HEK293 (cell line): ENCODE results near the gene CHD2.
A peak's percentile ranks its signal among the peaks of the same experiment; 100 is the strongest.

ENCODE experiments used
- CTCF ChIA-PET: fragments of 350-600 bp; formaldehyde crosslinking; extraction: SDS; loops from one replicate; lab custom pipeline; 2021; ENCODE audit warnings: antibody characterized with exemption; lab: Yijun Ruan, JAX
- POLR2A ChIA-PET: fragments of 300-600 bp; formaldehyde crosslinking; extraction: SDS; loops from one replicate; lab custom pipeline; 2020; ENCODE audit warnings: antibody characterized with exemption, inconsistent platforms; lab: Yijun Ruan, JAX
- H3K27ac ChIP-seq: fragments of 200-500 bp; sonication (Bioruptor generic); 2 replicates; pipeline ENCODE4 v1.5.1; 2014; ENCODE audit warnings: low read depth, low read length, control low read depth, inconsistent platforms; ENCODE audit errors: extremely low read depth
- H3K36me3 ChIP-seq, 2 experiments: fragments of 200-500 bp in 1 of 2; sonication (Bioruptor generic) in 1 of 2; 1 replicate in 1 of 2; 2 replicates in 1 of 2; pipeline ENCODE4 v1.5.1; 2014 to 2017; ENCODE audit warnings: inconsistent platforms in 2 of 2, low read length in 2 of 2; ENCODE audit not compliant: control insufficient read depth in 2 of 2, insufficient read depth in 1 of 2
- H3K4me1 ChIP-seq: fragments of 200-500 bp; sonication (Bioruptor generic); 2 replicates; pipeline ENCODE4 v1.5.1; 2014; ENCODE audit warnings: mild to moderate bottlenecking, low read length, inconsistent platforms; ENCODE audit not compliant: control insufficient read depth, insufficient read depth
- H3K4me3 ChIP-seq: 2 replicates; pipeline ENCODE4 v1.5.1; 2011; ENCODE audit warnings: low read depth, mild to moderate bottlenecking, control low read depth, low read length, moderate library complexity
- H3K9me3 ChIP-seq: fragments of 200-500 bp; sonication (Bioruptor generic); 2 replicates; pipeline ENCODE4 v1.5.1; 2014; ENCODE audit warnings: low read depth, low read length, inconsistent platforms; ENCODE audit not compliant: control insufficient read depth, insufficient read depth
- BCL6B ChIP-seq: fragments of 450-650 bp; formaldehyde crosslinking; IDR thresholded peaks from 2 replicates; pipeline ENCODE4 v1.5.1; 2017; ENCODE audit warnings: missing biosample characterization, missing genetic modification characterization
- EGR2 ChIP-seq: fragments of 450-650 bp; formaldehyde crosslinking; IDR thresholded peaks from 2 replicates; pipeline ENCODE4 v1.5.1; 2016; ENCODE audit warnings: low read depth, missing biosample characterization, missing genetic modification characterization
- FEZF1 ChIP-seq: fragments of 450-650 bp; formaldehyde crosslinking; IDR thresholded peaks from 2 replicates; pipeline ENCODE4 v1.5.1; 2016; ENCODE audit warnings: missing biosample characterization, missing genetic modification characterization
- GLIS1 ChIP-seq: fragments of 450-650 bp; formaldehyde crosslinking; IDR thresholded peaks from 2 replicates; pipeline ENCODE4 v1.5.1; 2016; ENCODE audit warnings: missing biosample characterization, missing genetic modification characterization
- IKZF3 ChIP-seq: fragments of 450-650 bp; IDR thresholded peaks from 2 replicates; pipeline ENCODE4 v1.5.0; 2018; ENCODE audit warnings: missing biosample characterization, mild to moderate bottlenecking, missing genetic modification characterization, moderate library complexity
- KLF10 ChIP-seq: fragments of 450-650 bp; IDR thresholded peaks from 2 replicates; pipeline ENCODE4 v1.5.1; 2018; ENCODE audit warnings: missing biosample characterization, mild to moderate bottlenecking, missing genetic modification characterization
- KLF17 ChIP-seq: fragments of 450-650 bp; formaldehyde crosslinking; IDR thresholded peaks from 2 replicates; pipeline ENCODE4 v1.5.1; 2016; ENCODE audit warnings: missing biosample characterization, missing genetic modification characterization
- MYNN ChIP-seq: fragments of 450-650 bp; formaldehyde crosslinking; IDR thresholded peaks from 2 replicates; pipeline ENCODE4 v1.5.1; 2016; ENCODE audit warnings: missing biosample characterization, missing genetic modification characterization, borderline replicate concordance
- PRDM1 ChIP-seq: fragments of 450-650 bp; formaldehyde crosslinking; IDR thresholded peaks from 2 replicates; pipeline ENCODE4; 2016; ENCODE audit warnings: missing biosample characterization, missing genetic modification characterization
- ZBTB17 ChIP-seq: fragments of 450-650 bp; formaldehyde crosslinking; IDR thresholded peaks from 2 replicates; pipeline ENCODE4 v1.5.1; 2016; ENCODE audit warnings: missing biosample characterization, missing genetic modification characterization
- ZBTB20 ChIP-seq: fragments of 450-650 bp; formaldehyde crosslinking; IDR thresholded peaks from 2 replicates; pipeline ENCODE4 v1.5.1; 2016; ENCODE audit warnings: missing biosample characterization, missing genetic modification characterization
- ZFHX2 ChIP-seq: fragments of 450-650 bp; formaldehyde crosslinking; conservative IDR thresholded peaks from 2 replicates; pipeline ENCODE4 v1.5.1; 2016; ENCODE audit warnings: missing biosample characterization, missing genetic modification characterization
- ZNF121 ChIP-seq: fragments of 450-650 bp; formaldehyde crosslinking; IDR thresholded peaks from 2 replicates; pipeline ENCODE4 v1.5.1; 2016; ENCODE audit warnings: missing biosample characterization, missing genetic modification characterization
- ZNF214 ChIP-seq: fragments of 450-650 bp; formaldehyde crosslinking; IDR thresholded peaks from 2 replicates; pipeline ENCODE4 v1.5.1; 2017; ENCODE audit warnings: missing biosample characterization, mild to moderate bottlenecking, missing genetic modification characterization, borderline replicate concordance
- ZNF362 ChIP-seq: fragments of 450-650 bp; formaldehyde crosslinking; IDR thresholded peaks from 2 replicates; pipeline ENCODE4 v1.5.1; 2016; ENCODE audit warnings: missing biosample characterization, missing genetic modification characterization
- ZNF366 ChIP-seq: fragments of 450-650 bp; formaldehyde crosslinking; conservative IDR thresholded peaks from 2 replicates; pipeline ENCODE4 v1.5.1; 2016; ENCODE audit warnings: missing biosample characterization, missing genetic modification characterization
- ZNF433 ChIP-seq: fragments of 450-650 bp; formaldehyde crosslinking; IDR thresholded peaks from 2 replicates; pipeline ENCODE4 v1.5.1; 2016; ENCODE audit warnings: missing biosample characterization, missing genetic modification characterization, low read depth
- ZNF449 ChIP-seq: fragments of 450-650 bp; formaldehyde crosslinking; IDR thresholded peaks from 2 replicates; pipeline ENCODE4 v1.5.1; 2017; ENCODE audit warnings: missing biosample characterization, mild to moderate bottlenecking, missing genetic modification characterization, moderate library complexity
- ZNF558 ChIP-seq: fragments of 450-650 bp; formaldehyde crosslinking; IDR thresholded peaks from 2 replicates; pipeline ENCODE4 v1.5.1; 2016; ENCODE audit warnings: missing biosample characterization, missing genetic modification characterization
- ZNF596 ChIP-seq: fragments of 450-650 bp; IDR thresholded peaks from 2 replicates; pipeline ENCODE4 v1.5.0; 2018; ENCODE audit warnings: missing biosample characterization, mild to moderate bottlenecking, missing genetic modification characterization, moderate library complexity
- ZNF692 ChIP-seq: fragments of 450-650 bp; formaldehyde crosslinking; IDR thresholded peaks from 2 replicates; pipeline ENCODE4 v1.5.1; 2016; ENCODE audit warnings: missing biosample characterization, missing genetic modification characterization
- ZNF747 ChIP-seq: fragments of 450-650 bp; formaldehyde crosslinking; IDR thresholded peaks from 2 replicates; pipeline ENCODE4 v1.5.1; 2016; ENCODE audit warnings: missing biosample characterization, missing genetic modification characterization
- ZSCAN16 ChIP-seq: fragments of 450-650 bp; formaldehyde crosslinking; IDR thresholded peaks from 2 replicates; pipeline ENCODE4 v1.5.1; 2016; ENCODE audit warnings: missing biosample characterization, missing genetic modification characterization
- ZSCAN30 ChIP-seq: fragments of 450-650 bp; IDR thresholded peaks from 2 replicates; pipeline ENCODE4 v1.5.1; 2018; ENCODE audit warnings: missing biosample characterization, mild to moderate bottlenecking, missing genetic modification characterization, moderate library complexity
- TF ChIP-seq, protein P1 (sequence below): fragments of 450-650 bp; formaldehyde crosslinking; IDR thresholded peaks from 2 replicates; pipeline ENCODE4 v1.5.1; 2017; ENCODE audit warnings: missing biosample characterization, missing genetic modification characterization

The CHD2 gene

DNA sequence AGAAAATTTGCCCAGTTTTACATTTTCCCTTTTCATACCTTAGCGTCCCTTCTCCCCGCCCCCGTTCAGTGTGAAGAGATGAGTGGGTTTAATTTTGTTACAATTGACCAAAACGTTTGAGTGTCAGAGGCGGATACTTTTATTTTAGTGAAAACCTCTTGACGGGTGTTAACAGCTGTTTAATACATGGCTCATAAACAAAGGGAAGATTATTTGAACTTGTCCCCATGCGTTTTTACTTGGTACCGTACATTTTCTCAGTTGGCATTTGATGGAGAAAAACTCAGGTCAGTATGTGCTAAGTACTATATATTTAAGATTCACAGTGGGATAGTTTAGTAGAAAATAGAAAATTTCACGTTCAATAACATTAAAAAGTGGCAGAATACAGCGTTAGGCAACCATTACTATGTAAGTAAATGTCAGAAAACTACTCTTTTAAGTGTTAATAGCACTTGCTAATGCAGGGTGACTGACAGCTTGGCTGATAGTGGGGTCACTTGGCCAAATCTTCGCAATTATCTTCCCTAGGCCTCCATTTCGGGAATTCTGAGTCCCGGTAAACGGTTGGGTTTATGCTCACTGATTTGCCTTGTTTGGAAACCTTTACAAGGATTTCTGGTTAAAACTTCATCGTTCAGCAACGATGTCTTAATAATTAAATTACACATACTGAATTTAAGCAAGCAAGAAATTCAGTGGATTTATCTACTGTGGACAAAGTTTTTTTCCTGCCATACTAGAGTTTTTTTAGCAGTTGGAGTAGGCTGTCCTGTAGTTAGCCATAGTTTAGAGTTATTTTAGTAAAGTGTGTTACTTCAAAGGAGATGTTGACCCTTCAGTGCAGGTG is 4.8 kb downstream of the CHD2 start:
- TF ChIP-seq BCL6B (tag by site-specific recombination) (no peak), ZFHX2 (tag by site-specific recombination) (peak; percentile 48; the same call in 1 of the 2 replicates), GLIS1 (tag by site-specific recombination) (no peak), EGR2 (peak; percentile 12; the same call in 1 of the 2 replicates), KLF10 (tag by site-specific recombination) (peak; percentile 16; the same call in 1 of the 2 replicates), PRDM1 (tag by site-specific recombination) (0 out of 2 replicates have a peak, but pooled peaks have one; percentile 5), ZNF121 (tag by site-specific recombination) (no peak), ZNF449 (tag by site-specific recombination) (0 out of 2 replicates have a peak, but pooled peaks have one; percentile 7), ZSCAN16 (tag by site-specific recombination) (no peak), IKZF3 (tag by site-specific recombination) (0 out of 2 replicates have a peak, but pooled peaks have one; percentile 7), MYNN (tag by site-specific recombination) (peak; percentile 45; the same call in 1 of the 2 replicates), ZBTB20 (tag by site-specific recombination) (peak; percentile 43; the same call in 1 of the 2 replicates), ZNF362 (tag by site-specific recombination) (peak; percentile 68; the same call in 1 of the 2 replicates), ZNF214 (peak; percentile 10; the same call in 1 of the 2 replicates)
- TF ChIP-seq, protein P1, sequence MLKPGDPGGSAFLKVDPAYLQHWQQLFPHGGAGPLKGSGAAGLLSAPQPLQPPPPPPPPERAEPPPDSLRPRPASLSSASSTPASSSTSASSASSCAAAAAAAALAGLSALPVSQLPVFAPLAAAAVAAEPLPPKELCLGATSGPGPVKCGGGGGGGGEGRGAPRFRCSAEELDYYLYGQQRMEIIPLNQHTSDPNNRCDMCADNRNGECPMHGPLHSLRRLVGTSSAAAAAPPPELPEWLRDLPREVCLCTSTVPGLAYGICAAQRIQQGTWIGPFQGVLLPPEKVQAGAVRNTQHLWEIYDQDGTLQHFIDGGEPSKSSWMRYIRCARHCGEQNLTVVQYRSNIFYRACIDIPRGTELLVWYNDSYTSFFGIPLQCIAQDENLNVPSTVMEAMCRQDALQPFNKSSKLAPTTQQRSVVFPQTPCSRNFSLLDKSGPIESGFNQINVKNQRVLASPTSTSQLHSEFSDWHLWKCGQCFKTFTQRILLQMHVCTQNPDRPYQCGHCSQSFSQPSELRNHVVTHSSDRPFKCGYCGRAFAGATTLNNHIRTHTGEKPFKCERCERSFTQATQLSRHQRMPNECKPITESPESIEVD = peak; percentile 95
- no peaks in the 10 kb centered on the region for H3K9me3 ChIP-seq
- H3K36me3 ChIP-seq = peaks cover 7 to 13% of the 10 kb centered on the region in 2 experiments
- ChIA-PET CTCF (interaction anchor here (0.5 to 7.5 kb wide), 5 partner anchors 11 to 727 kb away, joined by 3 to 65 read pairs (median 7); no protein-coding TSS in a partner anchor), POLR2A (interaction anchor here (1.6 to 6.6 kb wide), 4 partner anchors 12 to 95 kb away, joined by 5 to 226 read pairs (median 72); no protein-coding TSS in a partner anchor)
- H3K27ac ChIP-seq = peak overlapping the region; percentile 73
- peak overlapping the region; percentile 33 for H3K4me3 ChIP-seq
- peaks cover 52% of the 10 kb centered on the region for H3K4me1 ChIP-seq

DNA sequence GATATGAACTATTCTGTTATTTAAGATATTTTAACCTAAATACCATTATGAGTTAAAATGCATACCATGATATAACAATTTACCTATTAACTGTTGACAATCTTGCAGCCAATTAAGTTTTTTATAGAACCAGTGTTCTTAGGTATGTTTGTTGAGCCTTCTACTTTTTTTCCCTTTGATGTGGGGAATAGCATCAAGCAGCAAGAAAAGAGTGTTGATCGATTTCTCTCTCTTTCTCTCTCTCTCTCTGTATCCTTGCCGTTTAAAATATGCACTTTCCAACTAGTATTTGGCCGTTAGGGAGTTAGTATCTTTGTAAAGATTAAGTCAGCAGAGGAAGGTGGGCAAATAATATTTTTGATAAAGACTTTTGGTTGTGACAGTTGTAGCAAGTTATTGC is 5.9 kb downstream of the CHD2 start:
- CTCF ChIA-PET = interaction anchor here (0.7 to 7.5 kb wide), 5 partner anchors 10 to 109 kb away, joined by 3 to 65 read pairs (median 22); no protein-coding TSS in a partner anchor
- Histone ChIP-seq H3K27ac (0 out of 2 replicates have a peak overlapping the region, but pooled peaks have one; percentile 28), H3K4me1 (peaks cover 60% of the 10 kb centered on the region), H3K9me3 (no peaks in the 10 kb centered on the region), H3K36me3 (peaks cover 7 to 16% of the 10 kb centered on the region in 2 experiments), H3K4me3 (peak overlapping the region; percentile 13; the same call in 1 of the 2 replicates)
- POLR2A ChIA-PET = interaction anchor here (0.6 to 4.4 kb wide), 4 partner anchors 23 to 105 kb away, joined by 4 to 58 read pairs (median 10); no protein-coding TSS in a partner anchor
- no peak for TF ChIP-seq KLF17
- no peak for TF ChIP-seq ZNF433 (tag by site-specific recombination)
- TF ChIP-seq ZNF558 = no peak
- peak; percentile 87 for TF ChIP-seq ZNF596 (tag by site-specific recombination)
- TF ChIP-seq ZNF747 (tag by site-specific recombination) = no peak
- TF ChIP-seq PRDM1 (tag by site-specific recombination) = peak; percentile 74
- TF ChIP-seq ZNF692 (tag by site-specific recombination) = no peak
- TF ChIP-seq FEZF1 = no peak
- 0 out of 2 replicates have a peak, but pooled peaks have one; percentile 31 for TF ChIP-seq ZNF366 (tag by site-specific recombination)
- peak; percentile 30; the same call in 1 of the 2 replicates for TF ChIP-seq ZSCAN30 (tag by site-specific recombination)
- peak; percentile 80 for TF ChIP-seq ZBTB17 (tag by site-specific recombination)
